H9 (cell line): Measurements from ENCODE around the gene CCSER1. TPM values are rescaled to one million over a fixed set of nuclear protein-coding genes. Genes with fewer than 3 reads are reported as not detected.

Source experiments
- DNase-seq: peaks from one replicate; pipeline ENCODE4 v3.0.0-alpha.2; 2017
- H2AFZ ChIP-seq: one replicate; pipeline ENCODE4 v1.6.1; 2013; ENCODE audit warnings: mild to moderate bottlenecking, low read length, control low read depth, moderate library complexity
- H2AK5ac ChIP-seq: 2 replicates; pipeline ENCODE4 v1.6.1; 2013; ENCODE audit warnings: low read length, control low read depth, mixed read lengths; ENCODE audit not compliant: insufficient read length
- H2BK120ac ChIP-seq: one replicate; pipeline ENCODE4 v1.6.1; 2013; ENCODE audit warnings: low read depth, mild to moderate bottlenecking, low read length, control low read depth, inconsistent platforms; ENCODE audit not compliant: poor library complexity, severe bottlenecking
- H2BK12ac ChIP-seq: 2 replicates; pipeline ENCODE4 v1.6.1; 2013; ENCODE audit warnings: low read length, control low read depth, mixed read lengths, low read depth; ENCODE audit not compliant: insufficient read length
- H2BK15ac ChIP-seq: 2 replicates; pipeline ENCODE4 v1.6.1; 2013; ENCODE audit warnings: low read depth, low read length, control low read depth
- H2BK20ac ChIP-seq: one replicate; pipeline ENCODE4 v1.6.1; 2013; ENCODE audit warnings: low read depth, mild to moderate bottlenecking, low read length, control low read depth, inconsistent platforms; ENCODE audit not compliant: poor library complexity, severe bottlenecking
- H2BK5ac ChIP-seq: 2 replicates; pipeline ENCODE4 v1.6.1; 2013; ENCODE audit warnings: low read length, control low read depth, mixed read lengths; ENCODE audit not compliant: insufficient read length
- H3K14ac ChIP-seq: 2 replicates; pipeline ENCODE4 v1.6.1; 2013; ENCODE audit warnings: low read length, control low read depth; ENCODE audit not compliant: insufficient read depth
- H3K18ac ChIP-seq: 2 replicates; pipeline ENCODE4 v1.6.1; 2013; ENCODE audit warnings: low read depth, mild to moderate bottlenecking, mixed read lengths, low read length, control low read depth; ENCODE audit not compliant: insufficient read length
- H3K23ac ChIP-seq: 2 replicates; pipeline ENCODE4 v1.6.1; 2013; ENCODE audit warnings: low read length, control low read depth, mixed read lengths, low read depth; ENCODE audit not compliant: insufficient read length
- H3K23me2 ChIP-seq: 2 replicates; pipeline ENCODE4 v1.6.1; 2013; ENCODE audit warnings: low read depth, mild to moderate bottlenecking, mixed read lengths, low read length, control low read depth; ENCODE audit not compliant: insufficient read length, poor library complexity, severe bottlenecking
- H3K27ac ChIP-seq: 2 replicates; pipeline ENCODE4 v1.5.1; 2013; ENCODE audit warnings: low read length, control low read depth, mixed read lengths, low read depth; ENCODE audit not compliant: insufficient read length
- H3K27me3 ChIP-seq: 2 replicates; pipeline ENCODE4 v1.6.1; 2013; ENCODE audit warnings: low read length, control low read depth, inconsistent platforms; ENCODE audit not compliant: insufficient read depth
- H3K4ac ChIP-seq: 2 replicates; pipeline ENCODE4 v1.6.1; 2013; ENCODE audit warnings: low read depth, mild to moderate bottlenecking, control low read depth, inconsistent platforms, low read length, moderate library complexity
- H3K4me1 ChIP-seq: 2 replicates; pipeline ENCODE4 v1.6.1; 2013; ENCODE audit warnings: low read length, control low read depth, inconsistent platforms; ENCODE audit not compliant: insufficient read depth
- H3K4me2 ChIP-seq: 2 replicates; pipeline ENCODE4 v1.6.1; 2013; ENCODE audit warnings: low read length, control low read depth, mixed read lengths; ENCODE audit not compliant: insufficient read length, insufficient read depth
- H3K56ac ChIP-seq: 2 replicates; pipeline ENCODE4 v1.6.1; 2013; ENCODE audit warnings: low read depth, mild to moderate bottlenecking, mixed read lengths, low read length, control low read depth; ENCODE audit not compliant: insufficient read length
- H3K79me1 ChIP-seq: 2 replicates; pipeline ENCODE4 v1.6.1; 2013; ENCODE audit warnings: low read depth, mild to moderate bottlenecking, moderate library complexity, low read length, control low read depth, inconsistent platforms; ENCODE audit not compliant: insufficient read depth, poor library complexity, severe bottlenecking
- H3K79me2 ChIP-seq: 2 replicates; pipeline ENCODE4 v1.6.1; 2013; ENCODE audit warnings: low read length, control low read depth, inconsistent platforms; ENCODE audit not compliant: insufficient read depth
- H3K9ac ChIP-seq: 2 replicates; pipeline ENCODE4 v1.6.1; 2013; ENCODE audit warnings: low read length, control low read depth, mixed read lengths; ENCODE audit not compliant: insufficient read length; ENCODE audit errors: extremely low read depth
- H3K9me3 ChIP-seq: one replicate; pipeline ENCODE4 v1.6.1; 2013; ENCODE audit warnings: low read depth, low read length, inconsistent platforms; ENCODE audit not compliant: control insufficient read depth
- H3T11ph ChIP-seq: one replicate; pipeline ENCODE4 v1.6.1; 2013; ENCODE audit warnings: mild to moderate bottlenecking, low read length, control low read depth, inconsistent platforms
- H4K20me1 ChIP-seq: one replicate; pipeline ENCODE4 v1.6.1; 2013; ENCODE audit not compliant: control insufficient read depth, insufficient read length, insufficient read depth
- H4K5ac ChIP-seq: 2 replicates; pipeline ENCODE4 v1.6.1; 2013; ENCODE audit warnings: low read depth, mild to moderate bottlenecking, mixed read lengths, low read length, control low read depth; ENCODE audit not compliant: insufficient read length
- H4K8ac ChIP-seq: replicated peaks from 2 replicates; pipeline ENCODE4 v1.6.1; 2013; ENCODE audit warnings: low read length, control low read depth, mixed read lengths, low read depth; ENCODE audit not compliant: insufficient read length
- H4K91ac ChIP-seq: 2 replicates; pipeline ENCODE4 v1.6.1; 2013; ENCODE audit warnings: low read depth, mild to moderate bottlenecking, moderate library complexity, mixed read lengths, low read length, control low read depth; ENCODE audit not compliant: insufficient read length
- H3K27ac Mint-ChIP-seq, 3 experiments: 2 replicates in 2 of 3; 3 replicates in 1 of 3; pipeline ENCODE4 v1.8.0; 2020 to 2021; ENCODE audit warnings: mixed read lengths in 3 of 3, mild to moderate bottlenecking in 1 of 3, moderate library complexity in 1 of 3
- H3K27me3 Mint-ChIP-seq: 2 replicates; pipeline ENCODE4 v1.8.0; 2021; ENCODE audit warnings: low read depth, mild to moderate bottlenecking, moderate library complexity, mixed read lengths
- H3K36me3 Mint-ChIP-seq, 3 experiments: 2 replicates in 2 of 3; 3 replicates in 1 of 3; pipeline ENCODE4 v1.8.0; 2020 to 2021; ENCODE audit warnings: low read depth in 3 of 3, mixed read lengths in 3 of 3; ENCODE audit not compliant: insufficient read depth in 1 of 3
- H3K4me1 Mint-ChIP-seq, 2 experiments: 2 replicates each; pipeline ENCODE4 v1.8.0; 2020; ENCODE audit warnings: mixed read lengths in 2 of 2
- H3K4me3 Mint-ChIP-seq, 2 experiments: 2 replicates in 1 of 2; 3 replicates in 1 of 2; pipeline ENCODE4 v1.8.0; 2020 to 2021; ENCODE audit warnings: mild to moderate bottlenecking in 2 of 2, mixed read lengths in 2 of 2, moderate library complexity in 1 of 2
- H3K9me3 Mint-ChIP-seq, 2 experiments: 2 replicates in 1 of 2; 3 replicates in 1 of 2; pipeline ENCODE4 v1.8.0; 2020; ENCODE audit warnings: mild to moderate bottlenecking in 2 of 2, mixed read lengths in 2 of 2, moderate library complexity in 1 of 2
- CTCF ChIP-seq: fragments of 200-600 bp; sonication (generic); conservative IDR thresholded peaks from 3 replicates; pipeline ENCODE4 v1.8.0; 2021; ENCODE audit warnings: antibody characterized with exemption, mild to moderate bottlenecking
- WGBS: extraction: QIAGEN DNeasy Blood & Tissue Kit; methylation state at CpG from one replicate; pipeline ENCODE4 v1.1.7; 2013; ENCODE audit warnings: missing lambda C conversion rate, low lambda C conversion rate, mixed read lengths; ENCODE audit not compliant: insufficient read length; ENCODE audit errors: extremely low coverage; 5-methylcytosine and 5-hydroxymethylcytosine counted together
- total RNA-seq: library from RNA; stranded (reverse); gene quantifications from 2 replicates; pipeline ENCODE4 v1.2.1, GENCODE V29; 2021

The CCSER1 gene
- total RNA-seq, 1 experiment from 2014 or later, result 0.37 TPM

DNA sequence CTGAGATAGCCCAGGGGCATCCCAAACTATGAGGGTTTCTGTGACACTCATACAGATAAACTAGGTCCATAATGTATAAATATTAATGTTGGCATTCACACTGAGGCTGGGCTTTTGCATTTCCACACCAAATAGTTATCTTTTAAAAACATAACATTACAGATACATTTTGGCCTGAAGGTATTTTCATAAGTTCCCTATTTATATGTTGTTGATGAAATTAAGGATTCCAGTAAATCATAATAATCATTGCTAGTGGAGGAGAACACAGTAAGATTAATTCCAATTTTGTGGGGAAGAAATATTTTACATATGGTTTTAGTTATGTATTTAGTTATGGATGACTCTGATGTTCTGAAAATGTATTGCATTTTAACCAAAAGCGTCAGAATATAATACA is 479.6 kb downstream of the CCSER1 start:
- Histone ChIP-seq H2BK12ac (no peak overlapping the region), H4K5ac (no peak overlapping the region), H4K8ac (no peak overlapping the region), H3K4ac (no peak overlapping the region), H3K9me3 (no peaks in the 10 kb centered on the region), H2BK20ac (no peak overlapping the region), H3K79me2 (no peaks in the 10 kb centered on the region), H2BK5ac (no peak overlapping the region), H3T11ph (no peak overlapping the region), H2AK5ac (no peak overlapping the region), H3K27ac (no peak overlapping the region), H3K14ac (no peak overlapping the region), H3K4me1 (no peaks in the 10 kb centered on the region), H3K79me1 (no peaks in the 10 kb centered on the region), H3K23ac (no peak overlapping the region), H3K4me2 (no peak overlapping the region), H3K56ac (no peak overlapping the region), H2BK120ac (no peak overlapping the region), H3K18ac (no peak overlapping the region), H3K9ac (no peak overlapping the region), H4K20me1 (no peaks in the 10 kb centered on the region), H2BK15ac (no peak overlapping the region), H3K27me3 (no peaks in the 10 kb centered on the region), H2AFZ (no peak overlapping the region), H4K91ac (no peak overlapping the region), H3K23me2 (no peaks in the 10 kb centered on the region)
- WGBS, result no CpG with 5 or more reads among the region's 1 CpG
- no peaks in the 10 kb centered on the region; a peak in 2 of 7 replicates for H3K36me3 Mint-ChIP-seq
- H3K27ac Mint-ChIP-seq, result no peak overlapping the region
- no peak overlapping the region for H3K4me3 Mint-ChIP-seq
- DNase-seq, result no peak
- TF ChIP-seq CTCF, result no peak
- peaks cover 2 to 4% of the 10 kb centered on the region in 2 experiments; a peak in 1 of 4 replicates for H3K4me1 Mint-ChIP-seq
- no peaks in the 10 kb centered on the region; a peak in 1 of 5 replicates for H3K9me3 Mint-ChIP-seq
- H3K27me3 Mint-ChIP-seq, result no peaks in the 10 kb centered on the region
